Measurements from ENCODE around the gene CCDC110.

Gene CCDC110

DNA sequence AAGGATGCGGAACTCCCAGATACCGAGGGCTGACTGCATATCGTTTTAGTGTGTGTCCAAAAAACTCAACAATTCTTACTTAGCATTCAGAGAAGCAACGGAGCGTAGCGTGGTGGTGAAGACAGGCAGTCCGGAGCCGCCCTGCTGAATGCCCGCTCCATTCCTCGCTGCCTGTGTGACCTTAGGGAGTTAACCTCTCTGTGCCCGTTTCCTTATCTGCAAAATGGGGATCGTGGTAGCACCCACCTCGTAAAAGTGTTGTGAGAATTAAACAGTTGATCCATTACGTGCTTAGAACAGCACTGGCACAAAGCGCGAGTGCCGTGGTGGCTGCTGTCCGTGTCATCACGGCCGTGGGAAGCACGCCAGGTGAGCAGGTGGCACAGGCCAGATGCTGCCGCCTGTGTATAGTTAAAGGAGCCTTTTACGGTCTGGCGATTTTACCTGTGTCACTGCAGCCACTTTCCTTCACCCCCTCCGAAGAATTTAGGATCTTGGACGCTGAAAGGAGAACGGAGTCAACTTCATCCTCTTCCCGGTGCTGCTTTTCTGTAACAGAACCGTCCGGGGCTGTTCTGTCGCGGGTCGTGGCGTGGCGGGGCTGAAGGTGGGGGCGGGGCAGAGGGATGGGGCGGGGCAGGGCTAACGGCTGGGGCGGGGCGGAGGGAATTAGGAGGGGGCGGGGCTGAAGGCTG is 885 bp downstream of the CCDC110 start:
- DNase-seq, result peak; percentile 81

DNA sequence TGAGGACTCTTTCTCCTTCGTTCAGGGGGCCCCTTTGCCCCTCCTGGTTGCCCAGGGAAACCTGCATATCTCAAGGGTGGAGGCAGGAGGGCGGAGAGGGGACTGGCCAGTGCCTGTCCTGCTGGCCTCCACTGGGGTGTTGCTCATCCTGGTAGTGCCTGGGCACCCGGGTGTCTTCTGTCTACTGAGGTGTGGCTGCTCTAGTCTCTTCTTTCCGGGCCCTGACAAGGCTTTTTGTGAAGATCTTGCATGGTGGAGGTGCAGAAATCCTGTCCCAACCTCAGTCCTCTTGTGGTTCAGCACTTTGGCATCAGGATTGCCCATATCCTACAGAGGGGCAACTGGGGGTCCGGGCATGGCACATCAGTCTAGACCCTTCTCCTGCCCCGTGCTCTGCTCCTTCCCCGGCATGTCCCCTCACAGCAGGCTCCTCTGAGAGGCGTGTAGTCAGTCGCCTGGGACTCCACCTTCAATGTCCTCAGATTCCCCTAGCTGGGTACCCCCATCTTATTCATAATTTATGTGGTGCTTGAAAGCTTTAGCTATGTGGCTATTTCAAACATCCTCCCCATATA is 1.9 kb downstream of the CCDC110 start:
- DNase-seq, result no peak

DNA sequence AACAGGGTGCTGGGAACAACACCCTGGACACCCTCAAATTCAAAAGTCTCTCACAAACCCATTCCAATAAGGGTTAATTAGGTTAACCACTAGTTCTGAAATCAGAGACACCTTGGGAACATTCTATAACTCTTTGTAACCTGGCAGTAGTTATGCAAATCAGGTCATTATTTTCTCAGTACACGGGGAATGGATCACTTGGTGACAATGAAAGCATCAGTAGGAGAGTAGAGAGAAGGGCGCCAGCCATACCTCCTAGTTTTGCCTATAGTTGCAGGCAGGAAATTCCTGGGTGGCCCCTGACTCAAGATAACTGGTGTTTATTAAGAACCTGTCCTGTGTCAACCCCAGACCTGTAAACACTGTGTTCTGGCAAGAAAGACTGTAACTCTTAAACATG is 2.5 kb downstream of the CCDC110 start:
- peak; percentile 65 for DNase-seq

DNA sequence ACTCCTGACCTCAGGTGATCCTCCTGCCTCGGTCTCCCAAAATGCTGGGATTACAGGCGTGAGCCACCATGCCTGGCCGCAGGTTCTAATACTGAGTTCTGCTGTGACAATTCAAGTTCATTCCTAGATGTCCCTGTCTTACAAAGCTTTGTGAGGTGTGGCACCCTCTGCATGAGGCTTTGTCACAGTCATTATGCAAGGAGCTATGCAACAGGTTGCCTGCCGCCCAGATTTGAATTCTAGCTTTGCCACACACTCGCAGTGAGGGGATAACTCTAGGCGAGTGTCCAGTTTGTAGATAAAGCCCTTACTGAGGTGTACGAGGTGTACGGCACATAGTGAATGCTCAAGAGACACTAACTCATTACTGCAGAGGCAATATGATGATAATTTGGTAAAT is 3.5 kb downstream of the CCDC110 start:
- no peak for DNase-seq

DNA sequence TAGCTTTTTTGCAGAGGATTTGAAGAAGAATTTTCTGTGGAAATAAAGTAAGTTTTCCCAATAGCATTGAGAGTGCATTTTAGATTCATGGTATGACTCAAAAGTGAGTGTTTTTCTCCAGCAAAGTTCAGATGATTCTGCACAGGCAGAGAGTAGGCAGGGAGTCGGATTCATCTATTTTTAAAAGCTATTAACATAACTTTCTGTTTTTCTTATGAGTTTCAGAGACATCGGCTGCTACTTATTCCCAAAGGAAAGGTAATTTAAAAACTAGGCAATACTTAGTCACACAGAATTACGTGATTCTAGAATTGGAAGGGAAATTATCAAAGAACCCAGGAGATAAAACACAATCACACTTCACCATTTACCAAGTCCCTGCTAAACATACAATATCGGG is 4.4 kb downstream of the CCDC110 start:
- DNase-seq, result no peak

DNA sequence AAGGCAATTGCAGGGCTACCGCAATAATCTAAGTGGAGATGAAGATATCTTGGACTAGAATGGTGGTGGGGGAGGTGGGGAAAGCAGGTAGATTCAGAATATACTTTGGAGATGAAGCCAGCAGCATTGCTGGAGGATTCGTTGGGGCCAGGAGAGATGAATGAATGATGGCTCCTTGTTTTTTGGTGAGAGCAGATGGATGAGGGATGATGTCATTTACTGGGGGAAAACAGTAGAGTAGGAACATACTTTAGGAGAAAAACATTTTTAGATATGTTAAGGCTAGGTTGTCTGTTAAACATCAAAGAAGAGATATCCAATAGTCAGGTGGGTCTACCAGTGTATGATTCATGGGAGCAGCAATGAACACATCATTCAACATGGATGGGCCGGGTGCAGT is 5.8 kb downstream of the CCDC110 start:
- no peak for DNase-seq

DNA sequence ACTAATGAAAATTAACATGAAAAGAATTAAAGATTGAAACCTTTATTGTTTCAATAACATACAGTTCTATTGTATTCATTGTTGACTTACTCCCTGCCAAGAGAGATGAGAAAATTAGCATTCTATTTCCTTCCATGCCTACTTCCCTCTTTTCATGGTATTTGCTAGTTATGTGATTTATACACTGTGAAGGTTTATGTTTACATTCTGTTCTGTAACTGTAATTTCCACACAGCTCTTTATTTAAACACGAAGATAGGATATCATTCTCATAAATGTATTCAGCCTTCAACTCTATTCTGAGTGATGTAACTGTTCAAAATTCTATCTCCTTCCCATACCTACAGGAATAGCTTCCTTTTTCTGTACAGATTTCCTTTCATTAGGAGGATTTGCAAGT is 6.6 kb downstream of the CCDC110 start:
- DNase-seq, result no peak

DNA sequence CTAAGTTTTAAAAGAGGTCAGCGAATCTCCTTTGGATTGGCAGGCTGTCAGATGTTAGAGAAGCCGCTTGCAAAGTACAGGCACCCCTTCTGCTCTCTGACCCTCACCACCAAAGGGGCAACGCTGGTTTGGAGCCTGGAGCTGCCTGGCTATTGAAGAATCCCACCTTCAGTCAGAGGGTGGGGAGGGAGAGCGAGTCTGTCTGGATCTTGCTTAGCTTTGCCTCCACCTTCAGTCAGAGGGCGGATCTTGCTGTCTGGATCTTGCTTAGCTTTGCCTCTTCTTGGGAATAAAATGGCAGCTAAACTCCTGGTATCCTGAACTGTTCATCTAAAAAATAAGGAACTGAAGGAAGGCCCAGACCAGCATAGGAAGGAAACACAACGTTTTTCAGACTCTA is 7.3 kb downstream of the CCDC110 start:
- DNase-seq, result no peak

DNA sequence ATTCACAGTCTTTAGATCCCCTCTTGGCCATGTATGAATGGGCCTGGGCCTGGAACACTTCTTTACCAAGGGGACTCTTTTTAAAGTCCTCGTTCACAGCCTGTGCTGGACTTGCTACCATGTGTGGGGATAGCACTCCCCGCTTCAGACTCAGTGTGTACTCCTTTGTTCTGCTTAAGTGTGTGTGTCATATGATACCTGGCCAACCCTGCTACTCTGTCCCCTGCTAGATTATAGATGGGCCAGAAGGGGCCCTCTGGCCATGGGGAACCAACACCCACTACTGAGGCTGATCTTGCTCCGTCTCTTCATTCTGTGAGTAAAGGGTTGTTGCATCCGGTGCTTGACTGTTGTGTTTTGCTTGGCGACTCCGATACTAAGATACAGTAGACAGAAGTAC is 8.0 kb downstream of the CCDC110 start:
- DNase-seq, result no peak

DNA sequence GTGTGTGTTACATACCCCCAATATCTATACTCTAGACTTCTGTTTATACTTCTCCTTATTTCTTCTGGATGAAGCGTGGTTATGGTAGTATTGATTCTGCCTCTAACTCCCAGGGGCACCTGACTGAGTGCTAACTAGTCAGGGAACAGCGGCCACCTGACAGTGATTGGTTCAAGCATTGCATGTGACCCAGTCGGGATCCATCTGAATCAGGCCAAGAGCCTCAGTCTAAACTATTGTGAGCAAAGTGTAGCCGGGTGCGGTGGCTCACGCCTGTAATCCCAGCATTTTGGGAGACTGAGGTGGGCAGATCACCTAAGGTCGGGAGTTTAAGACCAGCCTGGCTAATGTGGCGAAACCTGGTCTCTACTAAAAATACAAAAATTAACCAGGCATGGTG is 10.0 kb downstream of the CCDC110 start:
- no peak for DNase-seq

DNA sequence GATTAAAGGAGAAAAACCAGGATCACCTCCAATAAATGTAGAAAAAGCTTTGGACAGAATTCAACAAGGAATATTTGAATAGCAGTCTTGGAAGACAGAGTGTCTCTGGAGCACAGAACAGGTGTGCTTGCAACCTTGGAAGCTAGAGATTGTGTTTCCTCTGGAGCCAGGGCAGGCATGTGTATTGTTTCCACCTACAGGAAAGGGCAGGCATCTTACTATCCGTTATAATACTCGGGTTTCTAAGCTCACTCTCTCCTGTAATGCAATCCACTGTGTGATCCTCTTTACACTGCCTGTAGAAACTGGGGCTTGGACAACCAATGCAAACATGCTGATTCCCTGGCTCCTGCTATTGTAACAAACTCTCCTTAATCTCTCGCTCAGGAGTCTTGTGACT is 14.4 kb downstream of the CCDC110 start:
- DNase-seq, result no peak

DNA sequence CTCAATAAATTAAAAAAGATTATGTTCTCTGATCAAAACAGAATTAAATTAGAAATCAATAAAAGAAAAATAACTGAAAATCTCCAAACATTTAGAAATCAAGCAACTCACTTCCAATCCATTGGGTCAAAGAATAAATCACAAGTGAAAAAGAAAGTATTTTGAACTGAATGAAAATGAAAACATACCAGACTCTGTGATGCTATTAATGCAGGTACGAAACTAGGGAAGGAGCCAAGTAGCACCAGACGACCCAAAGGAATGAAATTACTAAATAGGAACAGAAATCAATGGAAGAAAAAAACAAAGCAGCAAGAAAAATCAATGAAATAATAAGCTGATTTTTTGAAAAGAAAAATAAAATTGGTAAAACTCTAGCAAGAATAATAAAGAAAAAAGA is 15.4 kb downstream of the CCDC110 start:
- no peak for DNase-seq

DNA sequence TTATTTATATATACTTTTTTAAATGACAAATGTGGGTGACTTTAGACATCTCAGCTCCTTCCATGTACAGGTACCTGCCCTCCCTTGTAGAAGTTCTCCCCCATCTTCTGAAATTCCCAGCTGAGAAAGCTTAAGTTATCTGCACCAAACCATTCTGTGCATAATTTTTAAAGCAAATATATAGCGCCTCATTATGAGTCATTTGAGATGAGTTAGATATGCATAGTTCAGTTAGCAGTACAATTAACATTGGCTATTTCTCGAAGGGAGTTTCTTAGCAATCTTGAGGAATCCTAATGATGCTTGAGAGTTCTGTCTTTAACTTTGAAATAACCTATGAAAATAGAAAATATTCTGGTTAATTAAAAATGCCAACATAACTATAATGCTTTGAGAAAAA is 26.3 kb downstream of the CCDC110 start:
- no peak for DNase-seq

DNA sequence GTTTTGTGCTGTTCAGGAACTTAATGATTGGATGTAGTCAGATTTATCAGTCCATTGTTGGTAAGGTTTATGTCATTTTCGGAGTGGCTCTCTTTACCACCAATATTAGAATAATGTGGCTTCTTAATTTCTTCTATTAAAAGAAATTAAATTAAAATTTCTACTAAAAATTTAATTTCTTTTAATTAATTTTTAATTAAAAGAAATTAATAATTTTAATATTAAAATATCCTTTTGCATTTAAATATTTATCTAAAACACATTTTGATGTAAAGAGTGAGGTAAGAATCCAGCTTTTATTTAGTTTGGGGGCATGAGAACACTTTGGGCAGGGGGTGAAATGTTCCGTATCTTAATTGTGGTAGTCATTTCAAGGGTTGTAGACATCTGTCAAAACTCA is 30.1 kb downstream of the CCDC110 start:
- no peak for DNase-seq

DNA sequence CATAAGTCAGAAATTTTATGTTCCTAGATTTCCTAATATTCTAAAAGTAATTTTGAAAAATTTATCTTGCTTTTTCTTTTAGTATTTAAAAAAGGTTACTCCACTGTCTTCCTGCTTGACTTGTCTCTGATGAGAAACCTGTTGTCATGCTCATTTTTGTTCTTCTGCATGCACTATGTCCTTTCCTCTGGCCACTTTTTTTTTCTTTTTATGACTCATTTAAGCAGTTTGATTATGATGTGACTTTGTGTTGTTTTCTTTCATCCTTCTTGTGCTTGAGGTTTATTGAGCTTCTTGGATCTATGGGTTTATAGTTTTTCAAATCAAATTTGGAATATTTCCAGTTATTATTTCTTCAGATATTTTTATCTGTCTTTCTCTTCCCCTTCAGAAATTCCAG is 33.7 kb downstream of the CCDC110 start:
- DNase-seq, result no peak

DNA sequence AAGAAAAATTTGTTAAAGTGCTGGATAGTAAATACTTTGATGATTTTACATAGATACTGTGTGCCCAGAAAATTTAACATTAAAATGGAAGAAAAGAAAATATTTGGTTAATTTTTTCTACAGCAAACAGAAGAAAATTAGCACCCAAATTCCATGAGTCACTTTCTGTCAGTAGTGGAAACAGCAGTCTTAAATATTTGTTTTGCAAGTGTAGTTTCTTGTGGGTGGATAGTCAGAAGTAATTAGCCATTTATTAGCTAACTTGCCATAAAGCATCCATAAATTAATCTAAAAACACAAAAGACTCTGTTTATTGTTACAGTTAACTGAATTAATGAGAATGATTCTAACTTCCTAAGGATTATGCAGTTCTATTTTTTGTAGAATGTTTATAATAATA is 36.1 kb downstream of the CCDC110 start:
- DNase-seq, result no peak

DNA sequence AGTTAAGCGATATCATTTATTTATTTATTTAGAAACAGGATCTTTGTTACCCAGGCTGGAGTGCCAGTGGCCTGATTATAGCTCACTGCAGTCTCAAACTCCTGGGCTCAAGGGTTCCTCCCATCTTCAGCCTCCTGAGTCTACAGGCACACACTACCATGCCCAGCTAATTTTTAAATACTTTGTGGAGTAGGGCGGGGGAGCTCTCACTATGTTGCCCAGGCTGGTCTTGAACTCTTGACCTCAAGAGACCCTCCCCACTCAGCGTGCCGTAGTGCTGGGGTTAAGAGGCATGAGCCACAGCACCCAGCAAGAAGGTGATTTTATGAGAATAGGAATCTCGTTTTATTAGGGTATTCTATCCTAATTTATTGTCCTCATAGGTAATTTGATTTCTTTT is 41.9 kb downstream of the CCDC110 start:
- no peak for DNase-seq

DNA sequence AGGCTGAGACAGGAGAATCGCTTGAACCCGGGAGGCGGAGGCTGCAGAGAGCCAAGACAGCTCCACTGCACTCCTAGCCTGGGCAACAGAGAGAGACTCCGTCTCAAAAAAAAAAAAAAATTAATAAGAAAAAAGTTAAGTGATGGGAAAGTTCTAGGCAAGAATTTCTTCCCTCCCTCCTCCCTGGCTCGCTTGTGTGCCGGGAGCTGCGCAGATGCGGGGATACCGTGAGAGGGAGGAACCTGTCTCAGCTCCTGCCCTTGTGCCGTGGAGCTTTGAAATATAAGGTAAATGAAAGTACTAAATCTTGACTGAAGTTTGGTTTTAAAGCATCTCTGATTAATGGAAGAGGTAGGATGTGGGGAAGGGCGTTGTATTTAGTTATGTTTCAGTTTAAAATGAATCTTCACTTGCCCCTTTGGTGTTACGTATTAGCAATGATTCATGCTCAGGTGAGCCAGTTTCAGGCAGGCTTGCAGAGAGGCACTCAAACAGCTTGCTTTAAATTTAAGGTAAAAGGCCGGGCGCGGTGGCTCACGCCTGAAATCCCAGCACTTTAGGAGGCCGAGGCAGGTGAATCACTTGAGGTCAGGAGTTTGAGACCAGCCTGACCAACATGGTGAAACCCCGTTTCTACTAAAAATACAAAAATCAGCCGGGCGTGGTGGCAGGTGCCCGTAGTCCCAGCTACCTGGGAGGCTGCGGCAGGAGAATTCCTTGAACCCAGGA is 44.4 kb downstream of the CCDC110 start:
- no peak for DNase-seq

DNA sequence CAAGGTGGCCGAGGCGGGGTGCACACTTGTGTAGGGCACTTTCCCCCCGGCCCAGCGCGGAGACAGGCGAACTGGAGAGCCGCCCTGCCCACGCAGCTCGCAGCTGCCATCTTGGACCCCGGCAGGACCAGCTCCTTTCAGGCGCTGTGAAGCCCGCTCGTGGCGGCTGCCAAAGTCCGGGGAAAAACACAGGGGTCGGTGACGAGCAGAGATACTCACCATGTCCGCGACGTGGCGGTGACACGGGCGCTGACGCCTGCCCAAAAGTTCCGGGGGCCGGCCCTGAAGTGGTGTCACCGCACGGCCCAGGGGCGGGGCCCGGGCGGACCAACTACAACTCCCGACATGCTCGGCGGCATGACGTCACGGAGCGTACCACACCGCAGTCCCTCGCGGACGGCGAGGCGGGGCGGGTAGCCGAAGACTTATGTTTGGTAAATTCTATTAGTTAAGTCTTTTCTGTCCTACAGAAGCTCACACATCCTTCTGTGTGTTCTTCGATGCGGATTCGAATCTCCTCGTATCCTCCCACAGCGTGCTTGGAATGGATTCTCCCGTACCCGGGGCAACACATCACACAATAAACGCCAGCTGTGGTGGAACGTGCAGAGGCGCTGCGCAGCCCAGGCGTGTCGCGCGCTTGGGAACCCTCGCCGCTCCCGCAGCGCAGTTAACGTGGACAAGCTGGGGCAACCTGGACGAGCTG is 45.7 kb downstream of the CCDC110 start, which contains the start of gene UFSP2:
Gene UFSP2 (minus strand): TSS at position 318 of the 706 bp plus-strand sequence. CDS start 96 bp downstream, at position 222.
- DNase-seq, result peak; percentile 52

DNA sequence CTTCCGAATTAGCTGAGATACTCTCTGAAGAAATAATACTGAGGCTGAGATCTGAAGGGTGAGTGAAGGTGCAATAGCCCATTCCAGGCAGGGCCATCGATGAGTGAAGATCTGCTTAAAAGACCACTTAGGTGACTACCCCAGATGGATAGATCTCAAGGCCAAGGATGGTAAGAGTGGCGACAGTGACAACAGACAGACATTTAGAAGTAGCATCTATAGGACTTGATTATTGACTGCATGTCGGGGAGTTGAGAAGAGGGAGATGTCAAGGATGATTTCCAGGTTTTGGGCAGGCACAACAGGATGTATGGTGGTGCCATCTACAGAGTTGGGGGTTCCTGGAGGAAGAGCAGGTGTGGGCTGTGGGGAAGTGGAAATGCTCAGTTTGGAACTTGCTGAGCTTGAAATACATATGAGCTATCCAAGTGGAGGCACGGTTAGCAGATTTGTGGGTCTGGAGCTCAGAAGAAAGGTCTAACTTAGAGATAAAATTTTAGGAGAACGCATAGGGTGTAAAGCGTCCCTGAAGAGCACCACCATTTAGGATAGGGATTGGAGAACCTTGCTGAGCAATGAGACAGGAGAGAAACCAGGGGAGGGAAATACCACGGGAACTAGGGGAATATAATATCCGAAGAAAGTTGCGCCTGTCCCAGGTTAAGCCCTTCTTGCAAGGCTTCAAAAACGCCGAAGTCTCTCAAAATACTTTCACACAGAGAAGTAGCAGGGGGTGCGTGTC is 46.5 kb downstream of the CCDC110 start:
- no peak for DNase-seq

DNA sequence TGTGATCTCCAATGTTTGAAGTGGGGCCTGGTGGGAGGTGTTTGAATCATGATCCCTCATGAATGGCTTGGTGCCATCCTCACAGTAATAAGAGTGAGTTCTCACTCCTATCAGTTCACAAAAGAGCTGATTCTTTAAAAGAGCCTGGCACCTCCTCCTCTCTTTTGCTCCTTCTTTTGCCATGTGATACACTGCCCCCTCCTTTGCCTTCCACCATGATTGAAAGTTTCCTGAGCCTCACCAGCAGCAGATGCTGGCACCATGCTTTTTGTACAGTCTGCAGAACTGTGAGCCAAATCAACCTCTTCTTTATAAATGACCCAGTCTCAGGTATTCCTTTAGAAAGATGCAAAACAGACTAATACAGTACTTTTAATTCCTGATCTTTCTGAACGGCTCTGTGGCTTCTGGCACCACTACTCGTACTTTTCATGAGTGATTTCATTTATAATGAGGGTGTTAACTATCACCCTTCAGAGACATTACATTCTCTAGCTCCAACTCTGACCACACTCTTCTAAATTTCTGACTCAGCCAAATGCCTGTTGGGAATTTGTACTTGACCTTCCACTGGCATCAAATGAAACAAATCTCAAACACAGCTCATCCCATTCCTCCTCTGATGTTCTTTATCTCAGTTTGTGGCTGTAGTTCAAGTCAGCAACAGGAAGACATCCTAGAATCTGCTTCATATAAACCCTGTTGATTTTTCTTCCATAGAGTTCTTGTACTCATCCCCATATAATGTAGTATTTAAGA is 50.0 kb downstream of the CCDC110 start:
- no peak for DNase-seq

DNA sequence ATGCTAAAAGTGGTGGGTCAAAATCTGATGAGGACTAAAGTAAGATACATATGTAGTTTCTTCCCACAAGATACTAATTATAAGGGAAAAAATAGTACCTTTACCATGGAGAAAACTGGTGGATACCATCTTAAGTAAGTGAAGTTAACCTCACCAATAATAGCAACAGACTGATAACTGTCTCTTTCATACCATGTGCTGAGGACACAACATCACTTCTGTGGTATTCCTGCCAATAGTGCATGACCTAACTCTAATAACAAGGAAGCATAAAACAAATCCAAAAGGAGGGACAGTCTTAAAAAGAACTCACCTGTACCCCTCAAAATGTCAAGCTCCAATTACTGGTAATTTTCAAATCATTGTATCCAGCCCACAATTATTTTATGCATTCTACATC is 54.6 kb downstream of the CCDC110 start:
- DNase-seq, result no peak
